Loucy (cell line): ENCODE data around the gene ADAM23.

Source experiments
- H2AFZ ChIP-seq: fragments of 200-600 bp; sonication (generic); 2 replicates; pipeline ENCODE4 v1.6.0; 2016; ENCODE audit warnings: antibody characterized with exemption, mild to moderate bottlenecking, low read length, moderate library complexity
- H3F3A ChIP-seq: fragments of 200-600 bp; 2 replicates; pipeline ENCODE4 v1.6.0; 2016; ENCODE audit warnings: antibody characterized with exemption, low read depth, mild to moderate bottlenecking
- H3K27me3 ChIP-seq: fragments of 200-600 bp; sonication (generic); 2 replicates; pipeline ENCODE4 v1.6.1; 2014; ENCODE audit warnings: low read length, mild to moderate bottlenecking; ENCODE audit not compliant: insufficient read depth, poor library complexity, severe bottlenecking
- H3K36me3 ChIP-seq: fragments of 200-600 bp; sonication (generic); 2 replicates; pipeline ENCODE4 v1.6.1; 2016; ENCODE audit warnings: low read length; ENCODE audit not compliant: insufficient read depth
- H3K4me1 ChIP-seq: fragments of 200-600 bp; sonication (generic); 2 replicates; pipeline ENCODE4 v1.5.1; 2014; ENCODE audit warnings: low read length, mild to moderate bottlenecking; ENCODE audit not compliant: insufficient read depth, poor library complexity, severe bottlenecking
- H3K4me2 ChIP-seq: fragments of 200-600 bp; sonication (generic); 2 replicates; pipeline ENCODE4 v1.6.0; 2014; ENCODE audit warnings: antibody characterized with exemption, low read length, low read depth, mild to moderate bottlenecking; ENCODE audit not compliant: poor library complexity, severe bottlenecking
- H3K4me3 ChIP-seq: fragments of 200-600 bp; sonication (generic); 2 replicates; pipeline ENCODE4 v1.5.1; 2014; ENCODE audit warnings: low read length, mild to moderate bottlenecking, mixed read lengths; ENCODE audit not compliant: poor library complexity, severe bottlenecking
- H3K79me2 ChIP-seq: fragments of 200-600 bp; sonication (generic); 2 replicates; pipeline ENCODE4 v1.6.1; 2014; ENCODE audit warnings: low read length; ENCODE audit not compliant: insufficient read depth
- H3K9ac ChIP-seq: fragments of 200-600 bp; sonication (generic); 2 replicates; pipeline ENCODE4 v1.6.0; 2014; ENCODE audit warnings: mild to moderate bottlenecking, low read depth, low read length, moderate library complexity; ENCODE audit not compliant: poor library complexity, severe bottlenecking
- H3K9me2 ChIP-seq: fragments of 200-600 bp; sonication (generic); replicated peaks from 2 replicates; pipeline ENCODE4 v1.6.1; 2016; ENCODE audit warnings: low read depth, low read length, mixed read lengths
- H3K9me3 ChIP-seq: fragments of 200-600 bp; sonication (generic); 2 replicates; pipeline ENCODE4 v1.6.1; 2014; ENCODE audit warnings: mild to moderate bottlenecking, antibody characterized with exemption, low read length, low read depth; ENCODE audit not compliant: insufficient read depth
- H4K20me1 ChIP-seq: fragments of 200-600 bp; sonication (generic); 2 replicates; pipeline ENCODE4 v1.6.0; 2014; ENCODE audit warnings: antibody characterized with exemption, low read length, mild to moderate bottlenecking; ENCODE audit not compliant: insufficient read depth, poor library complexity, severe bottlenecking
- EZH2phosphoT487 ChIP-seq: fragments of 200-600 bp; IDR thresholded peaks from 2 replicates; pipeline ENCODE4 v1.6.1; 2018; ENCODE audit warnings: antibody characterized with exemption, mild to moderate bottlenecking, moderate library complexity, borderline replicate concordance
- TF ChIP-seq, protein P1 (sequence below): fragments of 200-600 bp; sonication (generic); conservative IDR thresholded peaks from 2 replicates; pipeline ENCODE4 v1.5.1; 2014; ENCODE audit warnings: mild to moderate bottlenecking, antibody characterized with exemption, low read length

ADAM23 gene

GRCh38 chr2:206573793-206574192 is 130.5 kb downstream of the ADAM23 start:
- H3K4me1 ChIP-seq: no peaks in the 10 kb centered on the region
- no peaks in the 10 kb centered on the region for H4K20me1 ChIP-seq
- H3K79me2 ChIP-seq: no peaks in the 10 kb centered on the region
- H2AFZ ChIP-seq: no peak overlapping the region
- H3K9ac ChIP-seq: no peak overlapping the region
- H3K36me3 ChIP-seq: no peaks in the 10 kb centered on the region
- H3K9me2 ChIP-seq: no peaks in the 10 kb centered on the region
- no peaks in the 10 kb centered on the region for H3F3A ChIP-seq
- no peaks in the 10 kb centered on the region for H3K27me3 ChIP-seq
- no peak for TF ChIP-seq EZH2phosphoT487
- TF ChIP-seq, protein P1, sequence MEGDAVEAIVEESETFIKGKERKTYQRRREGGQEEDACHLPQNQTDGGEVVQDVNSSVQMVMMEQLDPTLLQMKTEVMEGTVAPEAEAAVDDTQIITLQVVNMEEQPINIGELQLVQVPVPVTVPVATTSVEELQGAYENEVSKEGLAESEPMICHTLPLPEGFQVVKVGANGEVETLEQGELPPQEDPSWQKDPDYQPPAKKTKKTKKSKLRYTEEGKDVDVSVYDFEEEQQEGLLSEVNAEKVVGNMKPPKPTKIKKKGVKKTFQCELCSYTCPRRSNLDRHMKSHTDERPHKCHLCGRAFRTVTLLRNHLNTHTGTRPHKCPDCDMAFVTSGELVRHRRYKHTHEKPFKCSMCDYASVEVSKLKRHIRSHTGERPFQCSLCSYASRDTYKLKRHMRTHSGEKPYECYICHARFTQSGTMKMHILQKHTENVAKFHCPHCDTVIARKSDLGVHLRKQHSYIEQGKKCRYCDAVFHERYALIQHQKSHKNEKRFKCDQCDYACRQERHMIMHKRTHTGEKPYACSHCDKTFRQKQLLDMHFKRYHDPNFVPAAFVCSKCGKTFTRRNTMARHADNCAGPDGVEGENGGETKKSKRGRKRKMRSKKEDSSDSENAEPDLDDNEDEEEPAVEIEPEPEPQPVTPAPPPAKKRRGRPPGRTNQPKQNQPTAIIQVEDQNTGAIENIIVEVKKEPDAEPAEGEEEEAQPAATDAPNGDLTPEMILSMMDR: no peak
- no peak overlapping the region for H3K4me3 ChIP-seq
- H3K9me3 ChIP-seq: no peaks in the 10 kb centered on the region
- H3K4me2 ChIP-seq: no peak overlapping the region

GRCh38 chr2:206584323-206585116 is 141.2 kb downstream of the ADAM23 start:
- no peak for TF ChIP-seq EZH2phosphoT487
- TF ChIP-seq, protein P1: no peak
- Histone ChIP-seq H3K4me3 (no peak overlapping the region), H3K4me2 (no peak overlapping the region), H3K27me3 (no peaks in the 10 kb centered on the region), H3K79me2 (no peaks in the 10 kb centered on the region), H2AFZ (no peak overlapping the region), H3F3A (no peaks in the 10 kb centered on the region), H3K4me1 (no peaks in the 10 kb centered on the region), H3K9me2 (no peaks in the 10 kb centered on the region), H3K36me3 (no peaks in the 10 kb centered on the region), H4K20me1 (no peaks in the 10 kb centered on the region), H3K9me3 (no peaks in the 10 kb centered on the region), H3K9ac (no peak overlapping the region)

DNA sequence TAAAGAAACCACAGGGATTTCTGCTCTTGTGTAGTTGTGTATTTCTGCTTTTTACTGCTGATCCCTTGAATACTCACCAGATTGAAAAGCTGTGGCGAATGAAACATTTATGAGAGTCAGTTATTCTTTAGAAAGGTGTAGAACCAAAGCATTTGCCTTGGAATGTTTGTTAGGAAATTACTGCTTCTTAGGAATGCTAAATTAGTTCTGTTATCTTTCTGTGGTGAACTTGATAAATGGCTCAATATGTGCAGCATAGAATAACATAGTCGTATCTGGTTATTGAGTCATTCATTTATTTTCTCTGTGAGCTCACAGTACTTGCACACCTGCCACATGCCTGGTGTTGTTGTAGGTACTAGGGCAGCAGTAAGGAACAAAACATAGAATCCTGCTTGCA is 142.0 kb downstream of the ADAM23 start:
- no peaks in the 10 kb centered on the region for H3K36me3 ChIP-seq
- no peaks in the 10 kb centered on the region for H4K20me1 ChIP-seq
- H3K79me2 ChIP-seq: no peaks in the 10 kb centered on the region
- no peak overlapping the region for H3K4me2 ChIP-seq
- no peak overlapping the region for H3K4me3 ChIP-seq
- TF ChIP-seq, protein P1: no peak
- no peak for TF ChIP-seq EZH2phosphoT487
- H3K4me1 ChIP-seq: no peaks in the 10 kb centered on the region
- no peaks in the 10 kb centered on the region for H3K9me2 ChIP-seq
- no peaks in the 10 kb centered on the region for H3K27me3 ChIP-seq
- no peak overlapping the region for H2AFZ ChIP-seq
- no peak overlapping the region for H3K9ac ChIP-seq
- no peaks in the 10 kb centered on the region for H3K9me3 ChIP-seq
- no peaks in the 10 kb centered on the region for H3F3A ChIP-seq
